ENCODE results near the gene GNAZ. TPM values are rescaled to one million over a fixed set of nuclear protein-coding genes. Genes with fewer than 3 reads are reported as not detected.

Gene GNAZ
- total and polyA plus RNA-seq, 2 of the 8 experiments (the other 6 are each of a cell fraction or from before 2014, with no cell fraction given) = 6.6 to 9.6 TPM

GRCh38 chr22:23169043-23169406, 98.7 kb downstream of the GNAZ start:
- no peak overlapping the region for H3K9ac ChIP-seq (replicated peaks in 1 of 4; ENCODE audit: extremely low read depth in 1 of 4, low read depth in 3 of 4, low read length in 3 of 4)
- no peaks in the 10 kb centered on the region for H3K79me1 ChIP-seq (ENCODE audit: low read depth, low read length)
- DNase-seq (ENCODE audit: low read depth in 1 of 2, low spot score in 2 of 2) = no peak
- no peak overlapping the region for H4K8ac ChIP-seq (ENCODE audit: extremely low read depth, insufficient read depth, low read length)
- TF ChIP-seq SAP30 (IDR thresholded peaks at IDR 0.05; ENCODE audit: insufficient read depth, insufficient replicate concordance, low read length) (no peak), RFX5 (IDR thresholded peaks at IDR 0.05; ENCODE audit: borderline replicate concordance, low read depth, low read length) (no peak), POU5F1 (IDR thresholded peaks at IDR 0.05; ENCODE audit: low read depth, low read length) (no peak), TAF1 (IDR thresholded peaks at IDR 0.05; ENCODE audit: low read depth, low read length) (no peak), JUND (IDR thresholded peaks at IDR 0.05; ENCODE audit: low read length) (no peak), GABPA (IDR thresholded peaks at IDR 0.05; ENCODE audit: borderline replicate concordance, insufficient read depth, low read length) (no peak), CHD2 (IDR thresholded peaks at IDR 0.05; ENCODE audit: low read length) (no peak), E2F6 (IDR thresholded peaks at IDR 0.05) (no peak), MAX (IDR thresholded peaks at IDR 0.05) (no peak), SP1 (IDR thresholded peaks at IDR 0.05; ENCODE audit: low read depth, low read length) (no peak), RXRA (IDR thresholded peaks at IDR 0.05; ENCODE audit: insufficient read depth, low read depth, low read length) (no peak)
- no peaks in the 10 kb centered on the region for H3K79me2 ChIP-seq (ENCODE audit: control insufficient read depth in 1 of 2, insufficient read depth in 2 of 2, low read length in 2 of 2)
- no peak overlapping the region for H3K18ac ChIP-seq (ENCODE audit: extremely low read depth, low read length)
- no peak overlapping the region for H4K5ac ChIP-seq (ENCODE audit: insufficient read length, low read depth, low read length)
- H3K9me3 ChIP-seq (ENCODE audit: insufficient read depth in 2 of 2, low read depth in 1 of 2, low read length in 1 of 2) = no peaks in the 10 kb centered on the region
- peaks cover under 1 to 8% (median 7%) of the 10 kb centered on the region in 4 experiments; a peak in 6 of 7 replicates for H3K4me1 ChIP-seq (replicated peaks in 1 of 4; ENCODE audit: control insufficient read depth in 3 of 4, insufficient read depth in 4 of 4, low read length in 3 of 4)
- H2BK120ac ChIP-seq (replicated peaks; ENCODE audit: low read depth, low read length) = no peak overlapping the region
- H4K91ac ChIP-seq (replicated peaks; ENCODE audit: insufficient read length, low read length) = no peak overlapping the region
- H3K4me3 ChIP-seq (ENCODE audit: extremely low read depth in 1 of 4, insufficient read depth in 2 of 4, low read depth in 3 of 4, low read length in 4 of 4) = no peak overlapping the region
- H2AFZ ChIP-seq (ENCODE audit: low read length) = no peak overlapping the region
- ChIA-PET POLR2A (ENCODE audit: partially characterized antibody) (no interaction called here), CTCF (ENCODE audit: partially characterized antibody) (interaction anchor here (0.6 to 16.5 kb wide), 6 partner anchors 8 to 737 kb away, joined by 3 to 249 read pairs (median 13); no protein-coding TSS in a partner anchor)
- no peak overlapping the region for H3K14ac ChIP-seq (ENCODE audit: insufficient read length)
- no peak for FAIRE-seq
- no peak overlapping the region for H3K23ac ChIP-seq (ENCODE audit: insufficient read length)
- no peak overlapping the region for H2BK12ac ChIP-seq (ENCODE audit: low read depth, low read length)
- peaks cover 0 to 1% of the 10 kb centered on the region in 2 experiments for H4K20me1 ChIP-seq (replicated peaks in 1 of 2; ENCODE audit: control insufficient read depth in 1 of 2, insufficient read depth in 2 of 2, low read length in 2 of 2)
- H3K27ac ChIP-seq (ENCODE audit: low read depth, low read length) = no peak overlapping the region
- no peak overlapping the region for H2BK5ac ChIP-seq (ENCODE audit: low read depth, low read length)
- no peaks in the 10 kb centered on the region for H3K27me3 ChIP-seq (replicated peaks in 1 of 4; ENCODE audit: control insufficient read depth in 3 of 4, extremely low read depth in 1 of 4, insufficient read depth in 3 of 4, low read length in 3 of 4)
- H3K4ac ChIP-seq (replicated peaks; ENCODE audit: insufficient read length, low read depth, low read length) = no peak overlapping the region
- no peak overlapping the region for H2BK15ac ChIP-seq (ENCODE audit: low read length)
- H3K36me3 ChIP-seq (ENCODE audit: control insufficient read depth in 2 of 4, insufficient read depth in 4 of 4, low read length in 3 of 4) = no peaks in the 10 kb centered on the region
- H3K23me2 ChIP-seq (ENCODE audit: low read depth, low read length) = no peaks in the 10 kb centered on the region
- WGBS, 2 experiments (ENCODE audit: extremely low coverage in 1 of 2, insufficient coverage in 1 of 2, insufficient read length in 1 of 2, insufficient replicate concordance in 2 of 2, low coverage in 1 of 2, low lambda C conversion rate in 2 of 2, missing lambda C conversion rate in 1 of 2) = 94% methylated on average over 4 of the region's 4 CpGs; no CpG with 5 or more reads in 1 of the 2 experiments
- H3K4me2 ChIP-seq (ENCODE audit: insufficient read depth in 1 of 2, low read depth in 2 of 2, low read length in 2 of 2) = no peak overlapping the region
- H2BK20ac ChIP-seq (ENCODE audit: low read length) = no peak overlapping the region
- H2AK5ac ChIP-seq (ENCODE audit: low read depth, low read length) = no peak overlapping the region
- H3K56ac ChIP-seq (replicated peaks; ENCODE audit: insufficient read length, low read depth, low read length) = no peak overlapping the region
